Kidney tubule cell (primary cell): ENCODE data around the gene NFRKB.

Experiments used
- DNase-seq: peaks from one replicate; pipeline ENCODE4 v3.0.0-alpha.2; 2018; ENCODE audit warnings: low spot score

NFRKB gene

GRCh38 chr11:129895126-129896041, at the start of gene NFRKB:
Gene NFRKB, minus strand, starts transcription at chr11:129895578. Its CDS starts 2,729 bp downstream, at chr11:129892849.
- peak; percentile 80 for DNase-seq

GRCh38 chr11:129944696-129945095, 49.3 kb upstream of the NFRKB start:
- no peak for DNase-seq

- DNase-seq = no peak
Observed at GRCh38 chr11:129943036-129943435, 47.7 kb upstream of the NFRKB start.

- DNase-seq = no peak
Observed at GRCh38 chr11:129939510-129939909, 44.1 kb upstream of the NFRKB start.

- no peak for DNase-seq
Observed at GRCh38 chr11:129938764-129939163, 43.4 kb upstream of the NFRKB start.

GRCh38 chr11:129937592-129938238, 42.3 kb upstream of the NFRKB start:
- DNase-seq = no peak

- DNase-seq = no peak
Observed at GRCh38 chr11:129935723-129936122, 40.3 kb upstream of the NFRKB start.

- no peak for DNase-seq
Observed at GRCh38 chr11:129933891-129934290, 38.5 kb upstream of the NFRKB start.

GRCh38 chr11:129933262-129933661, 37.9 kb upstream of the NFRKB start:
- no peak for DNase-seq

- DNase-seq = no peak
Observed at GRCh38 chr11:129932381-129933067, 37.1 kb upstream of the NFRKB start.

- DNase-seq = no peak
Observed at GRCh38 chr11:129930743-129931142, 35.4 kb upstream of the NFRKB start.

GRCh38 chr11:129930296-129930695, 34.9 kb upstream of the NFRKB start:
- peak; percentile 62 for DNase-seq

- no peak for DNase-seq
Observed at GRCh38 chr11:129929721-129930120, 34.3 kb upstream of the NFRKB start.

GRCh38 chr11:129928923-129929692, 33.7 kb upstream of the NFRKB start:
- DNase-seq = no peak

- DNase-seq = no peak
Observed at GRCh38 chr11:129922674-129923073, 27.3 kb upstream of the NFRKB start.

- no peak for DNase-seq
Observed at GRCh38 chr11:129918361-129918760, 23.0 kb upstream of the NFRKB start.

- DNase-seq = peak; percentile 63
Observed at GRCh38 chr11:129917231-129917630, 21.9 kb upstream of the NFRKB start.

- no peak for DNase-seq
Observed at GRCh38 chr11:129911298-129911697, 15.9 kb upstream of the NFRKB start.

- no peak for DNase-seq
Observed at GRCh38 chr11:129910360-129910759, 15.0 kb upstream of the NFRKB start.

- DNase-seq = no peak
Observed at GRCh38 chr11:129905402-129905801, 10.0 kb upstream of the NFRKB start.

GRCh38 chr11:129896062-129896461, 684 bp upstream of the NFRKB start:
- DNase-seq = no peak
